Measurements from ENCODE around the gene AGXT. TPM values are rescaled to one million over a fixed set of nuclear protein-coding genes. Genes with fewer than 3 reads are reported as not detected.

The AGXT gene
- total and polyA plus RNA-seq, 2 of the 8 experiments (the other 6 are each of a cell fraction or from before 2014, with no cell fraction given), result 0.03 TPM; not detected in 1

DNA sequence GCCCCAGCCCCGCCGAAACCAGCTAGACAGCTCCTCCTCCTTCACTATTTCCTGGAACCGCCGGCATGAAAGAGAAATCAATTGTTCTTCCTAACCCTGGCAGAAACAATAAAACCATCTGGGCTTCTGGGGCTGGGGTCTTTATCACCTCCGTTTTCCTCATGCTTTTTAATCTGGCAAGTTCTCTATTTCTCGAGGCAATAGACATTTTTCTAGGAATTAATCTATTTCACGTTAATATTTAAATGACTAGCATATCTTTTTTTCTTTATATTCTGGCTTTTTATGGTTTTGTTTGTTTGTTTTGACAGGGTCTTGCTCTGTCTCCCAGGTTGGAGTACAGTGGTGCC is 47.2 kb upstream of the AGXT start:
- Histone ChIP-seq H3K27ac (ENCODE audit: low read depth, low read length) (no peak overlapping the region), H3K18ac (ENCODE audit: extremely low read depth, low read length) (0 out of 2 replicates have a peak overlapping the region, but pooled peaks have one; percentile 95), H3K14ac (ENCODE audit: insufficient read length) (no peak overlapping the region), H4K91ac (replicated peaks; ENCODE audit: insufficient read length, low read length) (no peak overlapping the region), H2BK20ac (ENCODE audit: low read length) (no peak overlapping the region), H3K4ac (replicated peaks; ENCODE audit: insufficient read length, low read depth, low read length) (no peak overlapping the region), H3K23ac (ENCODE audit: insufficient read length) (no peak overlapping the region), H3K27me3 (replicated peaks in 1 of 4; ENCODE audit: control insufficient read depth in 3 of 4, extremely low read depth in 1 of 4, insufficient read depth in 3 of 4, low read length in 3 of 4) (peaks cover 0 to 4% (median 0%) of the 10 kb centered on the region in 4 experiments; a peak in 2 of 7 replicates), H3K79me1 (ENCODE audit: low read depth, low read length) (0 out of 2 replicates have a peak, but pooled peaks cover 3% of the 10 kb centered on the region), H2BK5ac (ENCODE audit: low read depth, low read length) (no peak overlapping the region), H3K4me3 (ENCODE audit: extremely low read depth in 1 of 4, insufficient read depth in 2 of 4, low read depth in 3 of 4, low read length in 4 of 4) (peak overlapping the region; percentile 55 to 100 (median 75)), H2AK5ac (ENCODE audit: low read depth, low read length) (no peak overlapping the region), H2BK120ac (replicated peaks; ENCODE audit: low read depth, low read length) (no peak overlapping the region), H2BK15ac (ENCODE audit: low read length) (no peak overlapping the region), H3K9ac (replicated peaks in 1 of 4; ENCODE audit: extremely low read depth in 1 of 4, low read depth in 3 of 4, low read length in 3 of 4) (no peak overlapping the region), H3K23me2 (ENCODE audit: low read depth, low read length) (peaks cover 9% of the 10 kb centered on the region; the same call in 1 of the 2 replicates), H3K56ac (replicated peaks; ENCODE audit: insufficient read length, low read depth, low read length) (no peak overlapping the region), H2BK12ac (ENCODE audit: low read depth, low read length) (no peak overlapping the region), H3K4me1 (replicated peaks in 1 of 4; ENCODE audit: control insufficient read depth in 3 of 4, insufficient read depth in 4 of 4, low read length in 3 of 4) (peaks cover 0 to 19% (median 14%) of the 10 kb centered on the region in 4 experiments; a peak in 6 of 7 replicates), H3K79me2 (ENCODE audit: control insufficient read depth in 1 of 2, insufficient read depth in 2 of 2, low read length in 2 of 2) (peaks cover 20 to 24% of the 10 kb centered on the region in 2 experiments), H2AFZ (ENCODE audit: low read length) (no peak overlapping the region), H4K8ac (ENCODE audit: extremely low read depth, insufficient read depth, low read length) (peak overlapping the region; percentile 98; the same call in 1 of the 2 replicates), H3K9me3 (ENCODE audit: insufficient read depth in 2 of 2, low read depth in 1 of 2, low read length in 1 of 2) (no peaks in the 10 kb centered on the region), H3K4me2 (ENCODE audit: insufficient read depth in 1 of 2, low read depth in 2 of 2, low read length in 2 of 2) (peak overlapping the region; percentile 54 to 99), H4K5ac (ENCODE audit: insufficient read length, low read depth, low read length) (peak overlapping the region; percentile 55), H4K20me1 (replicated peaks in 1 of 2; ENCODE audit: control insufficient read depth in 1 of 2, insufficient read depth in 2 of 2, low read length in 2 of 2) (peaks cover 8 to 14% of the 10 kb centered on the region in 2 experiments), H3K36me3 (ENCODE audit: control insufficient read depth in 2 of 4, insufficient read depth in 4 of 4, low read length in 3 of 4) (peaks cover 0 to under 1% (median 0%) of the 10 kb centered on the region in 4 experiments; a peak in 1 of 8 replicates)
- DNase-seq (ENCODE audit: low read depth in 1 of 2, low spot score in 2 of 2) (no peak), FAIRE-seq (no peak)
- CTCF ChIA-PET (ENCODE audit: partially characterized antibody), result interaction anchor here (1.0 to 2.7 kb wide), 5 partner anchors 13 to 22 kb away, joined by 3 to 12 read pairs (median 3); no protein-coding TSS in a partner anchor
- POLR2A ChIA-PET (ENCODE audit: partially characterized antibody), result interaction anchor here (0.8 to 3.4 kb wide), 15 partner anchors 10 to 253 kb away, joined by 3 to 26 read pairs (median 4); partner anchors contain the start of gene RNPEPL1
- no peak for TF ChIP-seq CBX5 (IDR thresholded peaks at IDR 0.05; ENCODE audit: low read depth, low read length)
- 0 out of 2 replicates have a peak, but pooled peaks have one; percentile 10 for TF ChIP-seq PHF8 (conservative IDR thresholded peaks at IDR 0.05; ENCODE audit: low read depth, low read length)
- TF ChIP-seq HDAC6 (IDR thresholded peaks at IDR 0.05; ENCODE audit: low read depth, low read length), result no peak
- WGBS, 2 experiments (ENCODE audit: extremely low coverage in 1 of 2, insufficient coverage in 1 of 2, insufficient read length in 1 of 2, insufficient replicate concordance in 2 of 2, low coverage in 1 of 2, low lambda C conversion rate in 2 of 2, missing lambda C conversion rate in 1 of 2), result 8% methylated on average over 7 of the region's 7 CpGs; no CpG with 5 or more reads in 1 of the 2 experiments

Data from H1 (cell line).